GM21447 (cell line): ENCODE results near the gene DAP.

ENCODE experiments used
- ATAC-seq: cut with Tn5 transposase; IDR thresholded peaks from one replicate; pipeline ENCODE4 v1.9.1; 2021; ENCODE audit not compliant: unreplicated experiment

DAP gene

DNA sequence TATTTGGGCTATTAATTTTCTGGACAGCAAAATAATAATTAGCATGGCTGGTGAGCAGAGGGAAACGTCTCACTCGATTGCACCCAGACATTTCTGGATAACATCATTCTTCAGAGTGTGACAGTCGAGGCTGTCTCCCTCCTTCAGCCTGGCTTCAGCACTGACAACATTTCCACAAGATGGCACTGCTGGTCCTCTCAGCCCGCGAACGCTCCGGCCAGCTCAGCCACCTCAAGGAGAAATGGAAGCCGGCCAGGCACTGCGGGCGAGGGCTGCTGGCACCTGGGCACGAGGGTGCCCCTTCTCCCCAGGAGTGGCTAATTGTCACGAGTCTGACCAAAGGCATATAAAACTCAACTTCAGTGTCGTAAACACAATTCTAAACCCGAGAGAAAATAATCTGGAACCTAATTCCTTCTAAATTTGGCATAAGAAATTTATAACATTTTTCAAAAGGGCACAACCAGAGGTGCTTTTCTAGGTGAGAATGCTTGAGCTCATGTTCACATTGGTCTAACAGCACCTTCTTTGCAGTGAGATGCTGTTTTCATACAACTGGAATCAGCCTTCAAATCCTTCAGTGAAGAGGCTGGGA, 65.9 kb downstream of the DAP start:
- ATAC-seq = no peak

DNA sequence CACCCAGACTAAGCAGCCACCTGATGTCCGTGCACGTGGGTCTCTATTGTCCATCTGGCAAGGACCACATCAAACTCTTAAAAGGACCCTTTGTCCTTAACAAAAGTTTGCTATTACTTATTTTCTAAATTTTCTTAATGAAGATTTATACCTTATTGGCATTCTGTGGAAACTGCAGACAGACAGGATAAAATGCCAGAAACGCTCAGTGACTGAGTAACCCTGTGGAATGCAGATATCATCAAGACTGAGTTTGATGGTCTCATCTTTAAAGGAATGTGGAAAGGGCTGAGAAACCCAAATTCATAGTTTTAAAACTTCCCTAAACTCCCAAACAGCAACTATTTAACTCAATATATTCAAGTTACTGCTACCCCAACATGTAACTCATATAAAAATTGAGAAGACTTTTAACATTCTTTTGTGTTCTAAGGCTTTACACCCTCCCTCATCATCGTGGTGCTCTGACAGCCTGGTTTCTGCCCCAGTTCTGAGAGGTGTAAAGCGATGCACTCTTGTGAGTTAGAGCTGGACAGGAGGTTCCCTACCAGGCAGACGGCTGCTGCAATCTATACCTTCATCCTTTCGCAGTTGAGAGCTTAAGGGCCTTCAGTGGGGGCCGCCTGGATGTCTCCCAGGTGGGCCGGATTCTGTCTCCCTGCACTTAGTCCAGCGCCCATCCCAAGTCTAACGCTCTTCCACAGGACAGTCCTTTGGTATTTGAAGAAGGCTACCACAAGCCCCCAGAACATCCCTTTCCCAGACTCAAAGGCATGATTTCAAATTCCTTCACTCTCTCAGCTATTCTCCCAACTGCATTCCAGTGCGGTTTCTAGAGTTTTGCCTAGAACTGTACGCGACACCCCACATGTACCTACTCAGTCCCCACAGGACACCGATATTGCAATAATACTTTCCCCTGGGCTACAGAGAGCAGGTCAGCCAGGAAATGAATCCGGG, 68.9 kb downstream of the DAP start:
- no peak for ATAC-seq

DNA sequence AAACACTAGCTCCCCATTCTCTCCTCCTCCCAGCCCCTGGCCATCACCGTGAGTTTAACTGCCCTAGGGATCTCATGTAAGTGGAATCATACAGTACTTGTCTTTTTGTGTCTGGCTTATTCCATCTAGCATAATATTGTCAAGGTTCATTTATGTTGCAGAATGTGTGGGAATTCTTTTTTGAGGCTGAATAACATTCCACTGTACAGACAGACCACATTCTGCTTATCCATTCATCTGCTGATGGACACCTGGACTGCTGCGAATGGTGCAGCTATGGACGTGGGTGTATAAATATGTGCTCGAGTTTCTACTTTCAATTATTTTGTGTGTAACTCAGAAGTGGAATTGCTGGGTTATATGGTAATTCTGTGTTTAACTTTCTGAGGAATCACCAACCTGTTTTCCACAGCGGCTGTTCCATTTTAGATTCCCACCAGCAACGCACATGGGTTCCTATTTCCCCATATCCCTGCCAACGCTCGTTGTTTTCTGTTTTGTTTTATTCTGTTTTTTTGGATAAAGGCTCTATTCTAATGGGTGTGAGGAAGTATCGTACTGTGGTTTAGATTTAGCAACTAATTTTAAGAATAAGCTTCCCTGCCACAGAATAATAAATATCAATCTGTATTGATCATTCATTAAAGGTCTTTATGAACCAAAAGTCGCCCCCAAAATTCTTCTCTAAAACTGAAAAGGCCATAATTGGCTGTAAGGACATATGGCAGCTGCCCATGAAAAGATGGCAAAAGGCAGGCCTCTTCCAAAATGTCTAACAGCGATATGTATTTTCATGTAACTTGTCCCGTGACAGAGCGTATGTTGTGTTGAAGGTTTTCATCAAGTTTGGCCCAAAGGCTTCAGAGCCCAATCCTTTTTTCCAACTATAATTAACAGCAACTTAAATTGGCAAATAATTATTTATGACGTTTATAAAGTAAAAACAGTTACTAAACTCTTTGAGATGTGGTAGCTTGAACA, 70.3 kb downstream of the DAP start:
- no peak for ATAC-seq

DNA sequence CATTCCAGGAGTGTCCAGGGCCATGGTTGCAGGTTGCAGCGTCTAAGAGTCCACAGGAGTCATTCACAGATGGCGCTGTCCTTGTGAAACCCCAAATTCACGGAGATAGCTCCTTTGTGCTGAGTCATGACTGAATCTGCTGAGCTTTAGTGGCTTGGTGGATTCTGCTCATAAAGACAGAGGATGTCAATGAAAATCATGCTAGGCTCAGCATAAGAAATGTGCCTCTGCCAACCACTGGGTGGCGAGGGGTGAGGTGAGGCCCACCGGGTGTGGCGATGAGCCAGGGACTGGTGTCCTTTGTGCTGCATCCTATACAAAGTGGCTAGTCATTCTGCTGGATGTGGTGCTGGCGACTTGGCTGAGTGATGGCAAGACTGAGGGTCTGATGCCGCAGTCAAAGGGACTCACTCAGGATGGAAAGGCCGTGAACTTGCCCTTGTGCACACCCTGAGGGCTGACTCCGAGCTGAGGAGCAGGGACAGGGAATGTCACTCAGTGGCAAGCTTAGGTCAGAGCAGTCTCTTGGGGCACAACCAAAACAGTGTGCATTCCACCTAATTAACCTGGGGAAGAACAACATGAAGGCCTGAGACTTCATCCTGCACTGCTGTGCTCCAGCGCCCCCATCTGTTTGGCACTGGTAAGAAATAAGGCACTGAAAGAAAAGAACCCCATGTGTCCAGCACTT, 71.5 kb downstream of the DAP start:
- no peak for ATAC-seq

- ATAC-seq = no peak
Measured at GRCh38 chr5:10688651-10689171, 72.3 kb downstream of the DAP start.

- ATAC-seq = no peak
Measured at GRCh38 chr5:10686890-10687289, 74.1 kb downstream of the DAP start.

DNA sequence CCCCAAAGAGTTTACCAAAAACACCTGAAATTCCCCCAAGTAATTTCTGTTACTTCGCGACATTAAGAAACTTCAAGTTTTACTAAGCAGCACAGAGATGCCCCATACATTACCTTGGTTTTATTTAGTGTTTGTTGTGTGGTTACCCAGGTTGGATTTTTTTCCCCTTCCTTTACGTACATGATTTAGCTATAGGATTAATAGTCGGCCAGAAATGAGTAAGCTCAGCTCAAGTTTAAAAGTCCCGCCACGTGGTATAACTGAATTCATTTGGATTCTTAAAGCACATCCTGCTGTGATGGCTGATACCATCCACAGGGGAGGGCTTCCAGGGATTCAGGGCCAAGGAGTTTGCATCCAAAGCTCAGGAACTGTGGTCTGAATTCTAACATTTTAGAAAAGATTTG, 75.9 kb downstream of the DAP start:
- ATAC-seq = peak; percentile 84

DNA sequence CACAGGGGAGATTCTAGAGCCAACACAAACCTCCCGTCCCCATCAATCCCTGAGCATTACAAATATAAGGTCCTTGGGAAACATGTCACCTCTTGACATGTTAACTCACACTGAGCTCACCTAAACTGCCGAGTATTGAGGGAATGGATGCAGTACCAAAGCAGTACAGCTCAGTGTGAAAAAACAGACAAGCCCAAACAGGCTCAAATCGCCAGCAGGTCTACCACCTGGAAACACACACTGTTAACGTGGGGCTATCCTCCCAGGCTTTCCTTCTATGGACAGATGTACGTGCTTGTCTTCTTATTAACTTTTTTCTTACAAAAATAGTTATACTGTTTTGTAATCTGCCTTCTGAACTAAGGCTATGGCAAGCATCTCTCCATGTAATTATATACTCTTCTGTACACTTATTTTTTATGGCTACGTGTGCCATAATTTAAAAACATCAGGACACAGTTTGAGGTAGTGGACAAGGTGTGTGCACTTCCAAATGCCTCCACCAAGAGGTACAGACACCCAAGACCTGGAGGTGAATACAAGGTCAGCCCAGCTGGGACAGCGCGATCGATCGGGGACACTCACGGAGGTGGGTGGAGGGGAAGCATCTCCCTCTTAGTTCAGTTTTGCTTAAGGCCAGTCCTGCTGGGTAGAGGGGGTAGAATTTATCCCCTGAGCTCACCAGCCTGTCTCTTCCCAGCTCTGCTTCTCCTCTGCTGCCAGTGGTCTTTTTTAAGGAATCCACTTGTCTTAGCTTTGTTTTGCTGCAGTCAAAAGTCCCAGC, 76.5 kb downstream of the DAP start:
- peak; percentile 41 for ATAC-seq

GRCh38 chr5:10682801-10683525, 78.1 kb downstream of the DAP start:
- ATAC-seq = no peak

GRCh38 chr5:10681731-10682679, 79.0 kb downstream of the DAP start:
- ATAC-seq = no peak

GRCh38 chr5:10680876-10681481, 80.1 kb downstream of the DAP start:
- ATAC-seq = no peak

- ATAC-seq = no peak
Measured at GRCh38 chr5:10679336-10679988, 81.6 kb downstream of the DAP start.

GRCh38 chr5:10678244-10678643, 82.8 kb downstream of the DAP start:
- no peak for ATAC-seq

DNA sequence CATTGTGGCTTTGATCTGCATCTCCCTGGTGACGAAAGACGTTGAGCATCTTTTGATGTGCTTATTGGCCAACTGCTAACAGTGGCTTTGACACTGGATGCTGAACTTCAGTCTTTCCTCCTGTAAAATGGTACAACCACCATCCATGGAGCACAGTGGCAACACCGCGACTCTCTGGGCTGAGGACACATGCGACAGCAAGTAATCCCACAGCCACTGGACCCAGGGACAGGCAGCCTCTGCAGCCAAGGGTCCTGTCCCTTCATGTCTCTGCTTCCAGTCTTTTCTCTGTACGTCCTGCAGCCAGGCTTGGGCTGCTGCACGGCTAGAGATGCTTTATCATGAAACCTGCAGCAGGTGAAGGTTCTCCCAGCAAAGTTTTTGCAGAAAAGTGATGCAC, 83.5 kb downstream of the DAP start:
- no peak for ATAC-seq

DNA sequence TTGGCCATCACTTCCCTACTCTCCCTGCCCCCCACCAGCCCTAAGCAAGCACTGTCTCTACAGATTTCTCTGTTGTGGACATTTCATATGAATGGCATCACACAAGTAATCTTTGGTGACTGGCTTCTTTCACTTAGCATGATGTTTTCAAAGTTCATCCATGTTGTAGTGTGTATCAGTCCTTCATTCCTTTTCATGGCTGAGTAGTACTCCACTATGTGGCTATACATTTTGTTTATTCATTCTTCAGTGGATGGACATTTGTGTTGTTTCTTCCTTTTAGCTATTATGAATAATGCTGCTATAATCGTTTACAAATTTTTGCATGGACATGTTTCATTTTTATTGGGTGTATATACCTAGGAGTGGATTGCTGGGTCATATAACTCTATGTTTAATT, 84.1 kb downstream of the DAP start:
- no peak for ATAC-seq

GRCh38 chr5:10676224-10676623, 84.8 kb downstream of the DAP start:
- ATAC-seq = no peak

DNA sequence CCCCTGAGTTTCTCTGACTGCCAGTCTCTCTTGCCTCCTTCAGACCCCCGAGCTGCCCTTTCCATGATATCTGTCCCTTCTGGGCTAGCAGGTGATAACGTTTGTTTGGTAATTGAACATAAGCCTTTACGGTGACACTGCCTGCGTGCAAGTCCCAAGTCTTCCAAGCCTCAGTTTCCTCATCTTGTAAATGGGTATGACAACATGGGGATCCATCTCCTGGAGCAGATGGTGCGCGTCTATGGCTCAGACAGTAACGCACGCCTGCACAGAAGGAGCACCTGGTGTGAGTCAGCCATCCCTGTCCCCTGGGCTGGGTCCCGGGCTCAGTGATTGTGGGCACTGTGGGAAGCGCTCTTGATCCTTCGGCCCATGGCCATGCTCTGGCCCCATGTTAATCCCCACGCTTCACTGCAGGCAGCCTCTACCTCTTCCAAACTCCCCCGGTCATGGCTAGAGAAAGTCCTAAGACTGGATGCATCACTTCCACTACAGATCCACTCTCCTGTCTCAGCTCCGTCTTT, 85.8 kb downstream of the DAP start:
- ATAC-seq = no peak
